H1 (cell line): ENCODE measurements around the gene BRD1. TPM values are rescaled to one million over a fixed set of nuclear protein-coding genes. Genes with fewer than 3 reads are reported as not detected.

ENCODE experiments used
- SAP30 ChIP-seq: fragments of 300-600 bp; sonication (generic); IDR thresholded peaks from 2 replicates; pipeline ENCODE4 v1.7.1; 2012; ENCODE audit warnings: low read length, moderate library complexity, mild to moderate bottlenecking, inconsistent platforms; ENCODE audit not compliant: insufficient read depth, insufficient replicate concordance
- polyA plus RNA-seq, 7 experiments: library from polyadenylated mRNA; depleted of rRNA in 3 of 7; stranded (reverse) in 5 of 7; unstranded in 2 of 7; fragments of >200 nt in 5 of 7; fragments of 200-250 nt in 2 of 7; gene quantifications; 1 replicate in 5 of 7; 2 replicates in 1 of 7; 4 replicates in 1 of 7; pipeline versions ENCODE4 v1.2.1 to v1.2.3, GENCODE V29; 2011 to 2013; ENCODE audit warnings: missing spikeins in 2 of 7, mixed read lengths in 2 of 7
- total RNA-seq: library from RNA; stranded (reverse); fragmentation: NEBNext Ultra II Directional; extraction: Animal tissue kit (Norgen Biotek cat#: 25700); gene quantifications from 2 replicates; pipeline ENCODE4 v1.2.1, GENCODE V29; 2021

Gene BRD1
- total and polyA plus RNA-seq, 2 of the 8 experiments (the other 6 are each of a cell fraction or from before 2014, with no cell fraction given) = 6.8 to 34.0 TPM

DNA sequence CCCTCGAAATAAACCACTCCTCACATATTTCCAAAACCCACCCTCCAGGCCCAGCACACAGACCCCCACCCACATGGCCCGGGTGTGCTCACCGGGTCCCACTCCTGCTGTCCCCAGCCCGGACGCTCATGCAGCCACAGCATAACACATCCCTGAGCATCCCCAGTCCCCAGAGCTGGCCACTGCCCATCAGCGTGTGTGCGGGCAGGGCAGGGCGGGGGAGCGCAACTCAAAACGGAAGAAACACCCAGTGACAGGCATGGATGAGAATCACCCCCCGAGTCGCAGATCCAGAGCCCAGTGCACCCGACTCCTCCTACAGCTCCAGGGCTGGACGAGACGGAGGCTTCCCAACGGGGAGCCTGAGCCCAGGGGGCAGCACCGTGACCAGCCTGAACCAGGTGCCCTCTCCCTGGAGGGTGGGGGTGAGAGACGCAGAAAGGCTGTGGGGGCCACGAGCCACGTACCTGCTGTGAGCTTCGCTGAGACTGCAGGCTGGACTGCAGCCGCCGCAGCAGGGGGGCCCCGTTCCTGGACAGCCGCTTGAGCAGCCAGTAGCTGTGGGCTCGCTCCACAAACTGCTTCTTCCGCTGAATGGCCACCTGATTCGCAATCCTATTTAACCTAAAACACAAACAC is 23.8 kb downstream of the BRD1 start (continued):
- TF ChIP-seq SAP30 = no peak
